SK-N-SH (cell line): ENCODE results near the gene SIRPA. TPM values are rescaled to one million over a fixed set of nuclear protein-coding genes. Genes with fewer than 3 reads are reported as not detected.

Source experiments
- CTCF ChIA-PET: fragments of 300-600, 350-600 bp; formaldehyde crosslinking; extraction: SDS; loops from one replicate; lab custom pipeline; 2021; lab: Yijun Ruan, JAX
- POLR2A ChIA-PET: fragments of 350-600 bp; sonication (Branson Sonifier 250); formaldehyde crosslinking; extraction: SDS; loops from one replicate; lab custom pipeline; 2020; ENCODE audit warnings: antibody characterized with exemption, inconsistent platforms; lab: Yijun Ruan, JAX
- DNase-seq: peaks from one replicate; pipeline ENCODE4 v3.0.0; 2012
- H2AFZ ChIP-seq: fragments of 200-600 bp; sonication (generic); 2 replicates; pipeline ENCODE4 v1.8.1; 2016; ENCODE audit warnings: antibody characterized with exemption, mild to moderate bottlenecking, low read depth
- H3F3A ChIP-seq: fragments of 200-600 bp; sonication (generic); replicated peaks from 2 replicates; pipeline ENCODE3; 2016; ENCODE audit warnings: antibody characterized with exemption, mild to moderate bottlenecking; ENCODE audit not compliant: insufficient read depth
- H3K27ac ChIP-seq, 2 experiments: fragments of 200-500 bp in 1 of 2; fragments of 200-600 bp in 1 of 2; sonication (Bioruptor generic) in 1 of 2; sonication (generic), shearing (Covaris generic) in 1 of 2; 2 replicates each; pipeline versions ENCODE4 v1.5.1 to v1.6.1; 2014 to 2016; ENCODE audit warnings: low read depth in 2 of 2, inconsistent platforms in 1 of 2, low read length in 1 of 2, mild to moderate bottlenecking in 1 of 2, mixed read lengths in 1 of 2
- H3K27me3 ChIP-seq: fragments of 200-600 bp; sonication (generic), shearing (Covaris generic); 2 replicates; pipeline ENCODE4 v1.6.1; 2016; ENCODE audit warnings: mixed run types; ENCODE audit not compliant: insufficient read depth
- H3K36me3 ChIP-seq, 2 experiments: fragments of 200-500 bp in 1 of 2; fragments of 200-600 bp in 1 of 2; sonication (Bioruptor generic) in 1 of 2; sonication (generic) in 1 of 2; replicated peaks in 1 of 2; 2 replicates each; pipeline versions ENCODE3 to v1.5.1; 2014 to 2016; ENCODE audit warnings: low read length in 1 of 2, mild to moderate bottlenecking in 1 of 2; ENCODE audit not compliant: insufficient read depth in 2 of 2, control insufficient read depth in 1 of 2
- H3K4me1 ChIP-seq, 2 experiments: fragments of 200-500 bp in 1 of 2; fragments of 200-600 bp in 1 of 2; sonication (Bioruptor generic) in 1 of 2; sonication (generic), shearing (Covaris generic) in 1 of 2; 2 replicates each; pipeline versions ENCODE4 v1.5.1 to v1.6.1; 2014 to 2016; ENCODE audit warnings: low read depth in 1 of 2, low read length in 1 of 2, mixed run types in 1 of 2; ENCODE audit not compliant: insufficient read depth in 2 of 2, control insufficient read depth in 1 of 2
- H3K4me2 ChIP-seq: fragments of 200-600 bp; sonication (generic), shearing (Covaris generic); 2 replicates; pipeline ENCODE4 v1.6.1; 2017; ENCODE audit warnings: mixed run types
- H3K4me3 ChIP-seq, 2 experiments: fragments of 200-500 bp in 1 of 2; fragments of 200-600 bp in 1 of 2; sonication (Bioruptor generic) in 1 of 2; sonication (generic), shearing (Covaris generic) in 1 of 2; 2 replicates each; pipeline versions ENCODE4 v1.5.1 to v1.8.1; 2014 to 2016; ENCODE audit warnings: low read depth in 2 of 2, inconsistent platforms in 1 of 2, low read length in 1 of 2, mild to moderate bottlenecking in 1 of 2, mixed read lengths in 1 of 2, moderate library complexity in 1 of 2
- H3K79me2 ChIP-seq: fragments of 200-600 bp; sonication (generic); 2 replicates; pipeline ENCODE4 v1.8.1; 2017; ENCODE audit warnings: mild to moderate bottlenecking; ENCODE audit not compliant: insufficient read depth
- H3K9ac ChIP-seq: fragments of 200-600 bp; sonication (generic); 2 replicates; pipeline ENCODE4 v1.6.1; 2017; ENCODE audit warnings: mixed run types
- H3K9me2 ChIP-seq: fragments of 200-600 bp; sonication (generic); 2 replicates; pipeline ENCODE4 v1.6.1; 2017; ENCODE audit warnings: mixed run types
- H3K9me3 ChIP-seq: fragments of 200-600 bp; sonication (generic); 2 replicates; pipeline ENCODE4 v1.6.1; 2017; ENCODE audit warnings: mixed run types, mild to moderate bottlenecking, moderate library complexity
- H4K20me1 ChIP-seq: fragments of 200-600 bp; sonication (generic); 2 replicates; pipeline ENCODE4 v1.6.1; 2017; ENCODE audit warnings: mild to moderate bottlenecking, mixed run types; ENCODE audit not compliant: insufficient read depth
- CHD2 ChIP-seq: fragments of 150-350 bp; IDR thresholded peaks from 2 replicates; pipeline ENCODE4 v1.6.1; 2018; ENCODE audit warnings: low read length; ENCODE audit not compliant: partially characterized antibody
- ELF1 ChIP-seq: IDR thresholded peaks from 2 replicates; pipeline ENCODE4 v1.4.0; 2012
- FOSL2 ChIP-seq: IDR thresholded peaks from 2 replicates; pipeline ENCODE4 v1.4.0; 2012; ENCODE audit warnings: low read depth, mild to moderate bottlenecking, moderate library complexity, borderline replicate concordance
- FOXM1 ChIP-seq: IDR thresholded peaks from 2 replicates; pipeline ENCODE4 v1.4.0; 2012; ENCODE audit warnings: low read depth, mild to moderate bottlenecking
- IRF3 ChIP-seq: fragments of 150-350 bp; IDR thresholded peaks from 2 replicates; pipeline ENCODE4 v1.6.1; 2016; ENCODE audit warnings: mild to moderate bottlenecking, low read depth, low read length
- JUND ChIP-seq: IDR thresholded peaks from 2 replicates; pipeline ENCODE4 v1.4.0; 2012
- MEF2A ChIP-seq: IDR thresholded peaks from 2 replicates; pipeline ENCODE4 v1.4.0; 2012; ENCODE audit warnings: low read depth, borderline replicate concordance
- MXI1 ChIP-seq: IDR thresholded peaks from 2 replicates; pipeline ENCODE4 v1.6.1; 2012; ENCODE audit warnings: mild to moderate bottlenecking, low read depth, low read length, improper control_type of control experiment
- REST ChIP-seq: IDR thresholded peaks from 2 replicates; pipeline ENCODE4 v1.6.1; 2012; ENCODE audit warnings: mild to moderate bottlenecking, low read depth, low read length, moderate library complexity
- RFX5 ChIP-seq: IDR thresholded peaks from 2 replicates; pipeline ENCODE4 v1.6.1; 2012; ENCODE audit warnings: mild to moderate bottlenecking, improper control_type of control experiment, low read length
- TAF1 ChIP-seq: IDR thresholded peaks from 2 replicates; pipeline ENCODE4 v1.6.1; 2012; ENCODE audit warnings: low read depth, mild to moderate bottlenecking, low read length, moderate library complexity, borderline replicate concordance
- USF1 ChIP-seq: IDR thresholded peaks from 2 replicates; pipeline ENCODE4 v1.4.0; 2012; ENCODE audit warnings: low read depth, borderline replicate concordance
- YY1 ChIP-seq: IDR thresholded peaks from 2 replicates; pipeline ENCODE4 v1.4.0; 2012; ENCODE audit warnings: low read depth, mild to moderate bottlenecking
- ZBTB33 ChIP-seq: IDR thresholded peaks from 2 replicates; pipeline ENCODE4 v1.4.0; 2012; ENCODE audit warnings: low read depth, borderline replicate concordance
- WGBS: methylation state at CpG from one replicate; pipeline ENCODE4 v1.1.6; 2017; ENCODE audit warnings: low lambda C conversion rate; 5-methylcytosine and 5-hydroxymethylcytosine counted together
- polyA plus RNA-seq, 3 experiments: library from polyadenylated mRNA; depleted of rRNA; stranded (reverse); fragments of >200 nt; gene quantifications; 2 replicates each; pipeline ENCODE4 v1.2.3, GENCODE V29; 2012

The SIRPA gene
- polyA plus RNA-seq, 1 of the 3 experiments (the other 2 are of a cell fraction), result 9.1 TPM

- Histone ChIP-seq H3K9ac (no peak overlapping the region), H3F3A (no peaks in the 10 kb centered on the region), H3K9me2 (no peaks in the 10 kb centered on the region), H2AFZ (no peak overlapping the region), H3K4me2 (no peak overlapping the region), H3K4me3 (no peak overlapping the region), H4K20me1 (no peaks in the 10 kb centered on the region), H3K79me2 (no peaks in the 10 kb centered on the region), H3K27me3 (no peaks in the 10 kb centered on the region; the same call in 1 of the 2 replicates), H3K4me1 (peaks cover 1 to 28% of the 10 kb centered on the region in 2 experiments; a peak in 3 of 4 replicates), H3K36me3 (peaks cover 0 to 6% of the 10 kb centered on the region in 2 experiments), H3K9me3 (no peaks in the 10 kb centered on the region), H3K27ac (no peak overlapping the region)
- TF ChIP-seq TAF1, result no peak
- ChIA-PET POLR2A (no interaction called here), CTCF (interaction anchor here (1.1 to 1.8 kb wide), 2 partner anchors 137 to 233 kb away, joined by 4 to 5 read pairs; no protein-coding TSS in a partner anchor)
- no peak for DNase-seq
- WGBS, result 94% methylated on average over 3 of the region's 4 CpGs
Measured at GRCh38 chr20:1939270-1939595, 44.0 kb downstream of the SIRPA start.

GRCh38 chr20:1940581-1940980, 45.4 kb downstream of the SIRPA start:
- H3K79me2 ChIP-seq, result no peaks in the 10 kb centered on the region
- ChIA-PET POLR2A (no interaction called here), CTCF (interaction anchor here (1.0 to 1.8 kb wide), 3 partner anchors 25 to 232 kb away, joined by 4 to 6 read pairs (median 5); no protein-coding TSS in a partner anchor)
- no peaks in the 10 kb centered on the region; the same call in 1 of the 2 replicates for H3K27me3 ChIP-seq
- no peaks in the 10 kb centered on the region for H4K20me1 ChIP-seq
- peaks cover 0 to 15% of the 10 kb centered on the region in 2 experiments; a peak in 1 of 4 replicates for H3K4me1 ChIP-seq
- H3K9me3 ChIP-seq, result no peaks in the 10 kb centered on the region
- H3K9ac ChIP-seq, result no peak overlapping the region
- no peak overlapping the region for H2AFZ ChIP-seq
- DNase-seq, result no peak
- no peaks in the 10 kb centered on the region for H3K9me2 ChIP-seq
- no peak overlapping the region for H3K4me2 ChIP-seq
- no peak for TF ChIP-seq MEF2A
- TF ChIP-seq ELF1, result no peak
- TF ChIP-seq USF1, result no peak
- no peak for TF ChIP-seq FOXM1
- TF ChIP-seq CHD2, result no peak
- no peak for TF ChIP-seq MXI1
- no peak for TF ChIP-seq JUND
- no peak for TF ChIP-seq REST
- no peak for TF ChIP-seq IRF3
- TF ChIP-seq ZBTB33, result no peak
- no peak for TF ChIP-seq YY1
- no peak for TF ChIP-seq RFX5
- TF ChIP-seq FOSL2, result no peak
- no peak for TF ChIP-seq TAF1
- TF ChIP-seq, all 33 proteins: peak for 0
- WGBS, result 52% methylated on average over 5 of the region's 5 CpGs
- H3F3A ChIP-seq, result no peaks in the 10 kb centered on the region
- H3K27ac ChIP-seq, result no peak overlapping the region
- H3K36me3 ChIP-seq, result peaks cover 0 to 6% of the 10 kb centered on the region in 2 experiments
- H3K4me3 ChIP-seq, result no peak overlapping the region
